ENCODE measurements around the gene NKIRAS2. TPM values are rescaled to one million over a fixed set of nuclear protein-coding genes. Genes with fewer than 3 reads are reported as not detected.

The NKIRAS2 gene
- polyA plus RNA-seq, 1 of the 3 experiments (the other 2 are of a cell fraction) = 91.8 TPM

- Histone ChIP-seq H3K79me2 (ENCODE audit: insufficient read depth) (no peaks in the 10 kb centered on the region), H3K9ac (no peak overlapping the region), H3K36me3 (replicated peaks in 1 of 2; ENCODE audit: control insufficient read depth in 1 of 2, insufficient read depth in 2 of 2, low read length in 1 of 2) (no peaks in the 10 kb centered on the region), H3K27me3 (ENCODE audit: insufficient read depth) (no peaks in the 10 kb centered on the region), H2AFZ (ENCODE audit: low read depth) (no peak overlapping the region), H3K9me3 (no peaks in the 10 kb centered on the region), H3K4me1 (ENCODE audit: control insufficient read depth in 1 of 2, insufficient read depth in 2 of 2, low read depth in 1 of 2, low read length in 1 of 2) (no peaks in the 10 kb centered on the region), H3K27ac (ENCODE audit: low read depth in 2 of 2, low read length in 1 of 2) (no peak overlapping the region), H4K20me1 (ENCODE audit: insufficient read depth) (no peaks in the 10 kb centered on the region), H3F3A (replicated peaks; ENCODE audit: insufficient read depth) (no peaks in the 10 kb centered on the region), H3K9me2 (no peaks in the 10 kb centered on the region), H3K4me2 (no peak overlapping the region), H3K4me3 (ENCODE audit: low read depth in 2 of 2, low read length in 1 of 2) (no peak overlapping the region)
- POLR2A ChIA-PET = interaction anchor here (0.8 to 1.6 kb wide), 2 partner anchors 13 to 23 kb away, joined by 3 to 4 read pairs; partner anchors contain the start of gene DNAJC7
- no peak for DNase-seq
- 82% methylated on average over 56 of the region's 77 CpGs for WGBS (ENCODE audit: low lambda C conversion rate)
- CTCF ChIA-PET = interaction anchor here (0.7 to 5.8 kb wide), 12 partner anchors 9 to 78 kb away, joined by 3 to 34 read pairs (median 4); partner anchors contain the start of genes C17orf113, DNAJC7, NKIRAS2 and ZNF385C
- TF ChIP-seq TEAD4 (IDR thresholded peaks at IDR 0.05; ENCODE audit: borderline replicate concordance, insufficient read depth) (no peak), MAX (IDR thresholded peaks at IDR 0.05; ENCODE audit: low read depth) (no peak), USF1 (IDR thresholded peaks at IDR 0.05; ENCODE audit: borderline replicate concordance, low read depth) (no peak), USF2 (IDR thresholded peaks at IDR 0.05; ENCODE audit: borderline replicate concordance, low read depth, low read length) (no peak), REST (IDR thresholded peaks at IDR 0.05; ENCODE audit: low read depth, low read length) (no peak), RAD21 (IDR thresholded peaks at IDR 0.05; ENCODE audit: low read length) (no peak), NRF1 (IDR thresholded peaks at IDR 0.05; ENCODE audit: low read depth, low read length) (no peak), TCF12 (IDR thresholded peaks at IDR 0.05) (no peak), FOXM1 (IDR thresholded peaks at IDR 0.05; ENCODE audit: low read depth) (no peak), RFX5 (IDR thresholded peaks at IDR 0.05; ENCODE audit: low read length) (no peak), GATA2 (CRISPR knock-in tag; IDR thresholded peaks at IDR 0.05) (no peak), NFIC (IDR thresholded peaks at IDR 0.05; ENCODE audit: borderline replicate concordance) (no peak), FOSL2 (IDR thresholded peaks at IDR 0.05; ENCODE audit: borderline replicate concordance, low read depth) (no peak), MXI1 (IDR thresholded peaks at IDR 0.05; ENCODE audit: low read depth, low read length) (no peak), MEF2A (IDR thresholded peaks at IDR 0.05; ENCODE audit: borderline replicate concordance, low read depth) (no peak)
Observed at GRCh38 chr17:42039794-42040763, 20.2 kb downstream of the NKIRAS2 start.

All from SK-N-SH (cell line).